ENCODE measurements around the gene LCN10. TPM values are rescaled to one million over a fixed set of nuclear protein-coding genes. Genes with fewer than 3 reads are reported as not detected.
"Not testable (repeated sequence)": the region's sequence is repeated elsewhere in the genome, so short reads cannot be mapped to it uniquely, and the experiment has no call there.

Gene LCN10
- total RNA-seq, 2 donors from 2014 or later: 9.2 to 10.0 TPM

DNA sequence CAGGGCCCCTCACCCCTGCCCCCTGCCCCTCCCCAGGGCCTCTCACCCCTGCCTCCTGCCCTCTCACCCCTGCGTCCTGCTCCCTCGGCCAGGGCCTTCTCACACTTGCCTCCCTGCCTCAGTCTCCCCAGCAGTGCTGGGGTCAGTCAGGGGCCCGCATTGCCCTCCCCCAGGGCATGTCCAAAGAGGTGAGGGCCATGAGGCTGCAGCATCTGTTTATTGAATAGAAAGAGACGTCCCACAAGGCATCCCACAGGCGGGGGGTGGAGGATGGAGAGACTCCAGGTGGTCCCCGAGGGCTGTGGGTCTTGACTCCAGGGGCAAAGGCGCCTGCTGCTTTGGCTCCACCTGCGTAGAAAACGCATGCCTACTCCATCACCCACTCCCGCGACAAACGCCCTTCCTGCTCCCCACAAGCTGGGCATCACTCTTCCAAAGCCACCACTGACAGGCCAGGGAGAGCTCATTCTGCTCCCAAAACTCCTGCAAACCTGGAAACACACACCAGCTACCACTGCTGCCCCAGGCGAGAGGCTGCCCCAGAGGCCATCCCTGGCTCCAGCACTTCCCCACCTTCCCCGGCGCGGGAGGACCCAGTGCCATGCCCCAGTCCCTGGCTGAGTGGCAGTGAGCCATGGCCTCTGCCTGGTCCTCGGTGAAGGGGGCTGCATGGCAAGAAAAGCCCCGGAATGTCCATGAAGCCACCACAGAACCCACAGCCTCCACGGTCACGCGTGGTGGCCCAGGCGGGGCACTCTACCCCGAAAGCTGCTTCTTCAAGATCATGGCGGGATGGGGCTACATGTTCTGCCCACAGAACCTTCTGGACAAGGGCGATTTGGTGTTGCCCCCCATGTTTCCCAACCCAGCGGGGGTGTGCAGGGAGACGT lies 16.9 kb upstream of the LCN10 start:
- intact Hi-C loops (cut with DNase I): loop anchor here in 1 of 2 donors (10.0 kb wide), 1 partner anchor 585 kb away; no protein-coding TSS in a partner anchor
- DNase-seq (ENCODE audit: low spot score): peak; percentile 64

DNA sequence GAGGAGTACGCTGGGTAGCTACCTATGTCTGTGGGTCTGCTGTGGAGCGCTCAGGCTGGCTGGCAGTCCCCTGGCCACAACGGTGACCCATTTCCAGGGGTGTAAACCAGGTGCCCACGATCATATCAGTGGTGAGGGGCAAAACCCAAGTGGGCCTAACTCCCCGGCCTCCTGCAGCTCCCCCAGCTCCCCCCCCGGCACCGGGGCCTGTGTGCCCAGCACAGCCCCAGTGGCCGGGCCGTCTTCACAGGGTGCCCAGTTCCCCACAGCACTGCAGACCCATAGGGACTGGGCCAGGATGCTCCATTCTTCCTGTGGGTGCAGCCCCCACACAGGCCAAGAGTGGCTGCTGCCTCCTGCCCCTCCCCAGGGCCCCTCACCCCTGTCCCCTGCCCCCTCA lies 16.3 kb upstream of the LCN10 start:
- intact Hi-C loops (cut with DNase I): no loop called here
- peak; percentile 37 for DNase-seq (ENCODE audit: low spot score)

DNA sequence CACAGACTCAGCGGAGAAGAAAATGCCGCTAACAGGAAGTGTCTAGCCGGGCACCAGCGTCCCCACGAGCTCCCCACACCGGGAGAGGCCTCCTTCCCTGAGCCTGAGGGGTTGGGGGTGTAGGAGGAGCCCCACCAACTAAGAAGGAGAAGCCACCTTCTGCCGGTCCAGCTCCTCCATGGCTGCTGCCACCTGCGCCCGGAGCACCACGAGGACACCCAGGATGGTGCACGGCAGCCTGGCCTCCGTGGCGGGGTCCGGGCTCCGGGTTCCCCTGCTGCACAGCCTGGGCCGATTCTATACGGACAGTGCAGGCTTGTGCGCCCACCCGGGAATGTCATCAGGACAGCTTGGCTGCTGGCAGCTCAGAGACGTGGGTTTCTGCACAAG lies 15.0 kb upstream of the LCN10 start:
- DNase-seq (ENCODE audit: low spot score): no peak
- intact Hi-C loops (cut with DNase I): no loop called here

DNA sequence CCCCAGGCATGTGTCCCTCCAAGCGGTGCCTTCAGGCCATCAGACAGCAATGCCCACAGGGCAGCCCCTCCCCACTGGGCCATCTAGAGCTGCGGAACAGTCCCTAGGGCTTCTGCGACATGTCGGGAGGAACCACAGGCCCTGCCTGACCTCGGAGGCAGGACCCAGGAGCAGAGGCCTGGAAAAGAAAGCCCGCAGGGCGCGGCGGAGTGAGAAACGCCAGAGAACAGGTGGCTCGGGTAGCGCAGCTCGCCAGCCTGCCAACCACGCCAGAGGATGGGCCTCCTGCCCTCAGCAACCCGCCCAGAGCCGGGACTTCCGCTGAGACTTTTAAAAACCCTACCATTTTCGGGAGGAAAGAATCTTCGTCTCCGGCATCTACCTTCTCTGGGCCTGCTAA lies 14.6 kb upstream of the LCN10 start:
- intact Hi-C loops (cut with DNase I): no loop called here

DNA sequence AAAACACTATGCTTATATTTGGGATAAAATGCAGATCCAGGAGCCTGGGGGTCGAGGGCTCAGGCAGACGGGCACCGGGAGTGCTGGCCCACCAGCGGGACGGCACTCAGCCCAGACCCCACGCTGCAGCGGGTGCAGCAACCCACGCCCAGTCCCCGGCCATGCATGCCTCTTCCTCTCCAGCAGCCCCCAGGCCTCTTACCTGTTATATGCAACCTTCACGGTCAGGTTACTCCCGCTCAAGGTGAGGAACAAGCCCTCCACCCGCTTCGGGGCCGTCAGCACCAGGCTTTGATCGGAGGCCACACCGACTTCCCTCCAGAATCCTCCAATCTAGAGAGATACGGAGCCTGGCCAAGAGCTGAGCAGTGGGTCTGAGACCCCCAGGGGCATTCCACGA lies 14.1 kb upstream of the LCN10 start:
- intact Hi-C loops (cut with DNase I): no loop called here
- DNase-seq (ENCODE audit: low spot score): no peak

More for the DNA sequence above, 14.6 kb upstream of the LCN10 start:
- DNase-seq (ENCODE audit: low spot score): no peak

DNA sequence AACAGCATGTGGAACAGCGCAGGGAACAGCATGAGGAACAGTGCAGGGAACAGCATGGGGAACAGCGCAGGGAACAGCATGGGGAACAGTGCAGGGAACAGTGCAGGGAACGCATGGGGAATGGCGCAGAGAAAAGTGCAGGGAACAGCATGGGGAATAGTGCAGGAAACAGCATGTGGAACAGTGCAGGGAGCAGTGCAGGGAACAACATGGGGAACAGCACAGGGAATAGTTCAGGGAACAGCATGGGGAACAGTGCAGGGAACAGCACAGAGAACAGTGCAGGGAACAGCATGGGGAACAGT lies 13.3 kb upstream of the LCN10 start:
- DNase-seq (ENCODE audit: low spot score): no peak
- intact Hi-C loops (cut with DNase I): no loop called here

DNA sequence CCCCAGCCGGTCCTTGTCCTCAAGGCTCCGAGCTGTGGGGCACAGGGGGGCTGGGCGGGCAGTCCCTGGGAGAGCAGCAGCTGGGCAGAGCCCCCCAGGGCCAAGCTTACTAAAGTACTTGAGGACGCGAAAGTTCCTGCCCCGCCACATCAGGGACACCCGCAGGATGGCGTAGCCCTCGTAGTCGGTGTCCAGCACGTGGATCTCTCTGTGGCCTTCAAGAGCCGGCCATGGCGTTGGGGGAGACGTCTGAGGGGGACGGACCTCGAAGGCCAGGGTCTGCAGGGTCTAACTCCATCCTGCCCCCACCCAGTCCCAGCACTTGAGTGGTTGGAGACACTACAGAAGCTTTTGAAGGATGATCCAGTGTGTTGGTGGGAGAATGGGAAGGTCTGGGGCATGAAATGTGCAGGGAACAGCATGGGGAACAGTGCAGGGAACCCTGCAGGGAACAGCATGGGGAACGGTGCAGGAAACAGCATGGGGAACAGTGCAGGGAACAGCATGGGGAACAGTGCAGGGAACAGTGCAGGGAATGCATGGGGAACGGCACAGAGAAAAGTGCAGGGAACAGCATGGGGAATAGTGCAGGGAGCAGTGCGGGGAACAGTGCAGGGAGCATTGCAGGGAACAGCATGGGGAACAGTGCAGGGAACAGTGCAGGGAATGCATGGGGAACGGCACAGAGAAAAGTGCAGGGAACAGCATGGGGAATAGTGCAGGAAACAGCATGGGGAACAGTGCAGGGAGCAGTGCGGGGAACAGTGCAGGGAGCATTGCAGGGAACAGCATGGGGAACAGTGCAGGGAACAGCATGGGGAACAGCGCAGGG lies 12.8 kb upstream of the LCN10 start:
- DNase-seq (ENCODE audit: low spot score); intact Hi-C loops (cut with DNase I): not testable (repeated sequence)

DNA sequence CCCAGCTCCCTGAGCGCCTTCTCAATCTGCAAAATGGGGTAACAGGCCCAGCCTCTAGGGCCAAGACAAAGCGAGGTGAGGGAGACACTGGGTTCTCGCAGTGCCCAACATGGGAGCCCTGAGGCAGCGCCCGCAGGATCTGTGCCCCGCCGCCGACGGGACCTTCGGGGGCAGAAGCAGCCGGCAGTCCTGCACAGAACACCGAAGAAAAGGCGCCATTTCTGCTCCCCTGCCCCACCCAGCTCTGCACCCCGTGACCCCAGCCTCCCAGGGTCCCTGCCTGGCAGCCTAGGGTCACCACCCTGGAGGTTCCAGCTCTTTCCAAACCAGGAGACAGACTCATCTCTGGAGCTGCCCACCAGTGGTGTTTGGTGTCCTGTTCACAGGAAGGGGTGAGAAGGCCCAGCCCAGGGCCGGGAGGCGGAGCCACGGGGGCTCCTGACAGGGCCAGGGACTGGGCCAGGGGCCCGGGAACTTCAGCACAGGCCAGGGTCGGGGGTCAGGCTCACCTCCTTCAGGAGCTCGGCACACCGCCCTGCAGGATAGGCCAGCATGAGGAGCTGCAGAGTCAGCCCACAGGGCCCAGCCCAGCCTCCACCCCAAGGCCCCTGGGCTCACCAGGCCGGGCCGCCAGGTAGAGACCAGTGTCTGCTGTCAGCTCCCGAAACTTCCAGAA lies 12.0 kb upstream of the LCN10 start:
- intact Hi-C loops (cut with DNase I): no loop called here
- DNase-seq (ENCODE audit: low spot score): no peak

DNA sequence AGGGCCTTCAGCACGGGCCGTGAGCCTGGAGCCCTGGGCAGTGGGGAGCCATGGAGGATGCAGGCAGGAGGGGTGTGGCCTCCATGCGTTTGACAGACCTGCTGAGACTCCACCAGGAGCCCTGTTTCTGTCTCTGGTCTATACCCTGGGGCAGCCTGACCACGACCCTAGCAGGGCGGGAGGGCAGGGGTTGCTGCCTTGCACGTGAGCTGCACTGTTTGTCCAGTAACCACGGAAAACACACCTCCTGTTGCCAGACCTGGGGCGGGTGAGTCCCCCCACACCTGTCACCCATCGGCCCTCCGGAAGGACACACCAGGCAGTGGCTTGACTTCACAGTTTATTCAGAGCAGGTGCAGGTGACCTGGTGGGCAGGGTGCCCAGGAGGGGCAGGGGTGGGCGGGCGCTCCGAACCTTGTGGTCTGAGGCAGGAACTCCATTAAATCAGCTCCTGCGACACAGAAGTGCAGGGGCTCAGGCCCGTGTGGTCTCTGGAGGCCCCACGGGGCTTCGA lies 11.4 kb upstream of the LCN10 start:
- intact Hi-C loops (cut with DNase I): no loop called here
- DNase-seq (ENCODE audit: low spot score): no peak

DNA sequence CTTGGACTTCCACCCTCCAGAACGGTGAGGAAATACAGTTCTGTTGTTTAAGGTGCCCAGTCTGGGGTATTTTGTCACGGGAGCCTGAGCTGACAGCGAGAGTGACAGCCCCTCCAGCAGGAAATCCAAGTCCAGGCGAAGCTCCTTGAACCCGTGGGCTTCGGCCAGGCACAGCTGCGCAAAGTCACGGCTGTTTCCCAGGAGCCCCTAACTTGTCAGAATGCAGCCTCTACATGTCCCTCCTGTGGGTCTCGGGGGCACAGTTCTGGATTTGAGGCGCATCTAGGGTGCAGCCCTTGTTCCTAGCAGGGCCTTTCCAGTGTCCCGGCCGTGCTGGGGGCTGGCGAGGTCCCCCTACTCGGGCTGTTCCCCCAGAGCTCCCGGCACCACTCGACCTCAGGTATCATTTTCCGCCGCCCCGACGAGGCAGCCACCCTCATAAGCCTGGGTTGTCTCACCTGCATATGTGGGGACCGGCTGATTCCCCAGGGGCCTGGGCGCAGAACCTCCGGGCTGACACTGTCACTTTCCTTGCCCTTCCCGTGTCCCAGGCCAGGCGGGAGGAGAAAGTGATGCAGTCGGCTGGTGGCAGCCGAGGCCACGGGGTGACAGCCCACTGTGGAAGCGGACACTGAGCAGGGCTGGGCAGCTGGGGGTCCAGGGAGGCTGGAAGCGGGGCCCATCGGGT lies 10.8 kb upstream of the LCN10 start:
- intact Hi-C loops (cut with DNase I): no loop called here
- DNase-seq (ENCODE audit: low spot score): no peak

DNA sequence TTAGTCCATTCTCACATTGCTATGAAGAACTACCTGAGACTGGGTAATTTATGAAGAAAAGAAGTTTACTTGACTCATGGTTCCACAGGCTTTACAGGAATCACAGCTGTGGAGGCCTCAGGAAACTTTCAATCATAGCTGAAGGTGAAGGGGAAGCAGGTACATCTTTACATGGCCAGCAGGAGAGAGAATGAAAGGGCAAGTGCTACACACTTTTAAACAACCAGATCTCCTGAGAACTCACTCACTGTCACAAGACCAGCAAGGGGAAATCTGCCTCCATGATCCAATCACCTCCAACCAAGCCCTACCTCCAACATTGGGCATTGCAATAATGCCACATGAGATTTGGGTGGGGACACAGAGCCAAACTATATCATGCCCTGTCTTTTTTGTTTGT lies 9.1 kb upstream of the LCN10 start:
- intact Hi-C loops (cut with DNase I): no loop called here
- no peak for DNase-seq (ENCODE audit: low spot score)

DNA sequence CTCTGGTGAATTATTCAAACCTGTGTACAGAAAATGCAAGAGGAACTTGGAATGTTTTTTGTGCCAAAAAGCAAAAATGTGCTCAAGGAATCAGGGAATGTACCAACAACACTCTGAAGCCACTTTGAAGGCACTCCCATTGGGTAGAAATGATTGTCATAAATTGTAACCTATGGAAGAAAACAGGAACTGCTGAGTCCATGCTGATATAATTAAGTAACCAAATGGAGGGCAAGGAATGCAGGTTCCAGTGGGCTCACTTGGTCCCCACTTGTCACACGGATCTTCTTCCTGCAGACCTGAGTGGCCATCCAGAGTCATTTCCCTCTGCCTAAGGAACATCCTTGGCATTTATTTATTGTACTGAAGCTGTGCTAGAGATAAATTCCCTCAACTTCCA lies 8.5 kb upstream of the LCN10 start:
- DNase-seq (ENCODE audit: low spot score): no peak
- intact Hi-C loops (cut with DNase I): no loop called here

DNA sequence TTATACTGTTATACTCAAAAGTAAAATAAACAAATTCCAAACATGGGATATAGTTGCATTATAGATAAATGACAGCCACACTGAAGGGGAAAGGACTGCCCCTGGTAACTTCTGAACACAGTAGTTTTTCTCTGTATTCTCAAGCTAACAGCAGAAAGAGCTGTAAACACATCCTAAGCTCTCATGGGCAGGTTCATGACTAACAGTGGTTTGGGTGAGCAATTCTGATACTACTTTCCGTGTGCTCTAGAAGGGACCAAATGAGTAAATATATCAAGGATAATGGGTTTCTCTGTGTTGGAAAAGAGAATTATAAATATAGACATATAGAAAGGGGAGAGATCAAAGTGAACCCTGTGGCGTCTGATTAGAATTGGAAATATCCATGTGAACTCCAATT lies 7.8 kb upstream of the LCN10 start:
- DNase-seq (ENCODE audit: low spot score): no peak
- intact Hi-C loops (cut with DNase I): no loop called here

DNA sequence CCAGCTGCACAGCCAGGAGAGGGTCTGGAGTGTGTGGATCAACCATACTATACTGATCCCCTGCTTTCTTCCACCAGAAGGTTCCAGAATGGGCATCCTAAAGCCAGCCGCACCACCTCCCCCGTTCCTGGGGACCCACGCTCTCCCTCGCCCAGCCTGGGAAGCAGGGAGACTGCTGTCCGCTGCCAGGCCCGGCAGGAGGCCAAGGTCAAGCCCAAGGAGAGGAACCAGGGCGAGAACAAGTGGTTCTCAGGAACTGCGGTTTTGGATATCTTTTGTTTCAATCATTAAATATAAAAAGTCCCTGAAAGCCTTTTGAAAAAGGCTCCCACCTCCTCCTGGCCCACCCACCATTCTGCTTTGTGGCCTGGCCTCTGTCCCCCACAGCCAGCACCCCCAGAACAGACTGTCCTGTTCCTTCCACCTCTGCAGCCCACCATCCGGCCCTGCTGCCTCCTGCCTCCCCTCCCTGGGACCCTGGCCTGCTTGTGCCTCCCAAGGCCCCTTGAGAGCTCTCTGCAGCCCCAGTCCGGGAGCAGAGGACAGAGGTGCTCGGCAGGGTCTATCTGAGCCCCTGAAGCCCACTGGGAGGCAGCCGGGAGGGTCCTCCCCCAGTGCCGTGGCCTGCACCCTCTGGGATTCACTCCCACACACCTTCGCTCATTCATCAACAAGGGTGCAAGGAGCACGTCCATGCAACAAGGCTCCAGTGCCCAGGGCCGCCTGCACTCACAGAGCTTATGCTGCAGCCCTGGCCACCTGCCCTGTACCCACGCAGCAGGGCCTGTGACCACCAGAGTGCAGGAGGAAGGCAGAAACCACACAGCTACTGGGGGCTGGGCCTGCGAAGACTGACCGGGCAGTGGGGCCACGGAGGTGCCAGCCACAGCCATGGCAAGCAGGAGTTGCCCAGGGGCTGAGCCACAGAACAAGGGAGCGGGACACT lies 6.2 kb upstream of the LCN10 start:
- no peak for DNase-seq (ENCODE audit: low spot score)
- intact Hi-C loops (cut with DNase I): no loop called here

DNA sequence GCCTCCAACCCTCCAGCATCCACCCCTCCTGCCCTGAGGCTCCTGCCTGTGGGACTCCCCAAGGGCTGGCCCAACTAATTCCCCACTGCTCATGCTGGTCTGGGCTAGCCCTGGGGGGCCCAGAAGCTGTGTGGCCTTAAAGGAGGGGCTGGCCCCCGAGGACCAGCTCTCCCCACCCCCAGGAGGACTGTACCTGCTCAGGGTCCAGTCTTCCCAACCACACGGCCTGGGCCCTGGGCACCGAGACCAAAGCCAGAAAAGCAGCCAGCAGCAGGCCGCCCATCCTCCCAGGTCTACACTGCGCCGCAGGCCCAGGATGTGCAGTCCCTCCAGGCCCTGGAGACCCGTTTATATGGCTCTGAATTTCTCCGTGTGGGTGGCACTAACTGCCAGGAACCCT lies 5.5 kb upstream of the LCN10 start, which contains the start of gene LCN6:
Gene LCN6, minus strand, starts transcription at position 325 of the 400 bp plus-strand sequence. Its CDS starts 42 bp downstream, at position 283.
- intact Hi-C loops (cut with DNase I): no loop called here
- DNase-seq (ENCODE audit: low spot score): no peak

DNA sequence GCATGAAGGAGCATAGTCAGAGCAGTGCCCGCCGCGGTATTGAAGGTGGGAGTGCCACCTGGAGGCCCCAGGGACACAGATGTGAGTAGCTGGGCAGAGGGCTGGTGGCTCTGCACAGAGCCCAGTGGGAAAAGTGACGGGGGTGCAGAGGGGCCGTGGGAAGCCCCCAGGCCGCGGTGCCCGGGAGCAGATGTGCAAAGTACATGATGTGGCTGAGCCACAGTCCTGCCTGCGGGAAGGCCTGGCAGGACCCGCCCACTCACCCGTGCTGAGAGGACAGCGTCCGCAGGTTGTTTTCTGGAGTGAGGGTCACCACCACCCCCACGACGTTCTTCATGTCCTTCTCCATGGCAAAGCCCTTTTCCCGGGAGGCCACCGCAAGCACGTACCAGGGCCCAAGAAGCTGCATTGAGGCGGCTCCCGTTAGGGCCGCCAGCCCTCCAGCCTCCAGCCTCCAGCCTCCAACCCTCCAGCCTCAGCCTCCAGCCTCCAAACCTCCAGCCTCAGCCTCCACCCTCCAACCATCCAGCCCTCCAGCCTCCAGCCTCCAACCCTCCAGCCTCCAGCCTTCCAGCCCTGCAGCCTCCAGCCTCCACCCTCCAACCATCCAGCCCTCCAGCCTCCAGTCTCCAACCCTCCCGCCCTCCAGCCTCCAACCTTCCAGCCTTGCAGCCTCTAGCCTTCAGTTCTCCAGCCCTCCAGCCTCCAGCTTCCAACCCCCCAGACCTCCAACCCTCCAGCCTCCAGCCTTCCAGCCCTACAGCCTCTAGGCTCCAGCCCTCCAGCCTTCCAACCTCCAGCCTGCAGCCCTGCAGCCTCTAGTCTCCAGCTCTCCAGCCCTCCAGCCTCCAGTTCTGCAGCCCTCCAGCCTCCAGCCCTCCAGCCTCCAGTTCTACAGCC lies 4.7 kb upstream of the LCN10 start:
- intact Hi-C loops (cut with DNase I): no loop called here
- no peak for DNase-seq (ENCODE audit: low spot score)

DNA sequence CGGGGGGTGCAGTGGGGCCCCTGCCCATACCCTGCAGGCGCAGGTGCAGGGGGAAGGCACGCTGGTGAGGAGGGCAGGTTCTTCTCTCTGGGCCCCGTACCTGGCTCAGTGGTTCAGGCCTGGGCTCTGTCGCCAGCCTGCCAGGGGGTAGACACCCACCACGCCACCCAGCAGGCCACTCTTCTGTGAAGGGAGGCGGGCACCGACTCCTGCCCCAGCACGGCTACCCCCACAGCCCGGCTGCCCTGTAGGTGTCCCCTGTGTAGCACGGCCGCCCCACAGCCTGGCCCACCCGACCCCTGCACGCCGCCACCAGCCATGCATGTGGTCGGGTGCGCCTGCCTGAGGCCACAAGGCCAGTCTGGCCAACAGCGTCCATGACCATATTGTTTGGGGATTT lies 3.9 kb upstream of the LCN10 start:
- intact Hi-C loops (cut with DNase I): no loop called here
- DNase-seq (ENCODE audit: low spot score): no peak
